Omental fat pad (tissue), 4 donors: ENCODE results near the gene EXOSC10. TPM values are rescaled to one million over a fixed set of nuclear protein-coding genes. Genes with fewer than 3 reads are reported as not detected.

Experiments
- ATAC-seq: fragments of 150-250 bp; one replicate; pipeline ENCODE4 v1.9.1; 2016; ENCODE audit warnings: mild to moderate bottlenecking, moderate library complexity; ENCODE audit not compliant: low FRiP score
- DNase-seq: peaks from one replicate; pipeline ENCODE4 v3.0.0-alpha.2; 2019; ENCODE audit warnings: low spot score
- CTCF ChIP-seq, 3 donors: fragments of 450-650 bp; IDR thresholded peaks; one replicate each; pipeline ENCODE4 v1.5.1; 2016 to 2017; ENCODE audit warnings: antibody characterized with exemption in 3 of 3, mild to moderate bottlenecking in 3 of 3, moderate library complexity in 2 of 3
- total RNA-seq, 4 donors: library from RNA; depleted of rRNA; stranded (reverse); fragments of >200 nt; gene quantifications; one replicate each; pipeline ENCODE4 v1.1.0, GENCODE V29; 2016

Gene EXOSC10
- total RNA-seq, 4 donors from 2014 or later: 39.7 to 65.4 (median 56.9) TPM

GRCh38 chr1:11056504-11056903, 43.2 kb downstream of the EXOSC10 start:
- no peak for TF ChIP-seq CTCF (IDR thresholded peaks at IDR 0.05)
- no peak for ATAC-seq
- no peak for DNase-seq

GRCh38 chr1:11055676-11056075, 44.0 kb downstream of the EXOSC10 start:
- DNase-seq (no peak), ATAC-seq (no peak)
- no peak for TF ChIP-seq CTCF (IDR thresholded peaks at IDR 0.05)

GRCh38 chr1:11054666-11055065, 45.0 kb downstream of the EXOSC10 start:
- DNase-seq (no peak), ATAC-seq (no peak)

GRCh38 chr1:11054181-11054580, 45.5 kb downstream of the EXOSC10 start:
- ATAC-seq (no peak), DNase-seq (no peak)
- TF ChIP-seq CTCF (IDR thresholded peaks at IDR 0.05): no peak

More at GRCh38 chr1:11054666-11055065, 45.0 kb downstream of the EXOSC10 start:
- no peak for TF ChIP-seq CTCF (IDR thresholded peaks at IDR 0.05)

GRCh38 chr1:11053758-11054137, 45.9 kb downstream of the EXOSC10 start:
- ATAC-seq: no peak
- DNase-seq: no peak
- no peak for TF ChIP-seq CTCF (IDR thresholded peaks at IDR 0.05)

GRCh38 chr1:11052839-11053757, 46.6 kb downstream of the EXOSC10 start:
- DNase-seq (no peak), ATAC-seq (no peak)
- TF ChIP-seq CTCF (IDR thresholded peaks at IDR 0.05): no peak
